Vagina (tissue), 2 donors: ENCODE measurements around the gene SORCS2.

Experiments
- CTCF ChIP-seq, 3 experiments: fragments of 450-650 bp in 2 of 3; fragments of 200-600 bp in 1 of 3; sonication (generic) in 1 of 3; IDR thresholded peaks; one replicate each; pipeline ENCODE4 v1.5.1; 2017 to 2019; ENCODE audit warnings: antibody characterized with exemption in 3 of 3, mild to moderate bottlenecking in 2 of 3, moderate library complexity in 2 of 3
- POLR2A ChIP-seq, 2 donors: fragments of 450-650 bp; IDR thresholded peaks; one replicate each; pipeline ENCODE4 v1.6.1; 2017; ENCODE audit warnings: antibody characterized with exemption in 2 of 2, mild to moderate bottlenecking in 2 of 2, moderate library complexity in 2 of 2
- POLR2AphosphoS5 ChIP-seq, 2 donors: sonication (generic); formaldehyde crosslinking; IDR thresholded peaks; one replicate each; pipeline ENCODE4 v1.9.0; 2017; ENCODE audit warnings: antibody characterized with exemption in 2 of 2, mild to moderate bottlenecking in 2 of 2, low read depth in 1 of 2; ENCODE audit not compliant: insufficient read depth in 1 of 2

- TF ChIP-seq CTCF (IDR thresholded peaks at IDR 0.05) (no peak), POLR2A (IDR thresholded peaks at IDR 0.05) (no peak), POLR2AphosphoS5 (IDR thresholded peaks at IDR 0.05; ENCODE audit: insufficient read depth in 1 of 2, low read depth in 1 of 2) (no peak)
Observed at GRCh38 chr4:7351014-7351413, 158.7 kb downstream of the SORCS2 start.
